CD4-positive, alpha-beta T cell treated with Interleukin-6 for 4 hours (primary cell): Measurements from ENCODE around the gene RIIAD1.
A peak's percentile ranks its signal among the peaks of the same experiment; 100 is the strongest.
"Not testable (repeated sequence)": the region's sequence is repeated elsewhere in the genome, so short reads cannot be mapped to it uniquely, and the experiment has no call there.

ENCODE experiments used
- DNase-seq: peaks from one replicate; pipeline ENCODE4 v3.0.0-alpha.2; 2020; ENCODE audit warnings: mixed read lengths

The RIIAD1 gene

DNA sequence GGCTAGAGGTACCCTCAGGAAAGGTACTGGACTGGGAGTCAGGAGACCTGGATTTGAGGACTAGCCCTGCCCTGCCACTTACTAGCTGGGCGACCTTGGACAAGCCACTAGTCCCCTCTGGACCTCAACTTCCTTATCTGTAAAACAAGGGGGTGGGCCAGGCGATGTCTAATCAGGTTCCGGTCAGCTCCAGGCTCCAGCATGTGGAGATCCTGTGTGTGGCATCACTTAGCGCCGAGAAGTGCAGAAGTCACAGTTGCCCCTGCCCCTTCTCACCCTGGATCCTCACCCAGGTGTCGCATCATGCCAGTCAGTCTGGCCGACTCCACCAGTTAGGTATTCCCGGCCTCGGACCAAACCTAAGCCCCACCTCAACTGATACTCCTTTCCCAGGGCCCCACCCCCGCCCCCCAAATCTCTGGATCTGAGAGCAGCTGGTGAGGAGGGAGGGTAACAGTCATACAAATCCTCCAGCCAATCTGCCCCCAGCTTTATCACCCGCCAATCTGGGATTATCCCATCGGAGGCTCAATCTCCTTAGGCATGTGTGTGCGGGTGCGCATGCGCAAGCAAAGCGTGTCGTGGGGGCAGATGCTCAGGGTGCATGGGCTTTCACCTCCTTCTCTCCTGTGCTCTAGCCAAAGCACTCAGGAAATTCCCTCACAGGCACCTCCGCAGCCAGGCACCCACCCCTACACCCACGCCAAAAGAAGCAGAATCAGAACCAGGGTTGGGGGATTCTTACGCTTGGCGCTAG lies 10.1 kb upstream of the RIIAD1 start:
- no peak for DNase-seq

GRCh38 chr1:151711951-151712350 lies 9.4 kb upstream of the RIIAD1 start:
- DNase-seq = no peak

DNA sequence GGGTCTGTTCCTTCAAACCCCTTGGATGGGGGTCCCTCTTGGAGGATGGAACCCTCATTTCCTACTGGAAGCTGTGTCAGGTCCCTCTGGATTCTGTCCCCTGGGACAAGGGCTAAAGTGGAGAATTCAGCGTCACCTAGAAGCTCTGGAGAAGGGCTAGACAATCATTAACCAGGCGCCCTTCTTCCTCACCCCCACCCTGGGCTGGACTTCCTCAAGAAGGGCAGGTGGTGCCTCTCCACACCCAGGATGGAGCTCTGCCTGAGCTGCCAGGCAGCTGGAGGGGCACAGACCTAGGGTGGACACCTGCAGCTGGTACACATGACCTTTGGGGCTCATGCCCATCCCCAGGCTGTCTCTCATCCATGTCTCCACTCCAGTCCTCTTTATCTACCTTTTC lies 8.3 kb upstream of the RIIAD1 start:
- no peak for DNase-seq

DNA sequence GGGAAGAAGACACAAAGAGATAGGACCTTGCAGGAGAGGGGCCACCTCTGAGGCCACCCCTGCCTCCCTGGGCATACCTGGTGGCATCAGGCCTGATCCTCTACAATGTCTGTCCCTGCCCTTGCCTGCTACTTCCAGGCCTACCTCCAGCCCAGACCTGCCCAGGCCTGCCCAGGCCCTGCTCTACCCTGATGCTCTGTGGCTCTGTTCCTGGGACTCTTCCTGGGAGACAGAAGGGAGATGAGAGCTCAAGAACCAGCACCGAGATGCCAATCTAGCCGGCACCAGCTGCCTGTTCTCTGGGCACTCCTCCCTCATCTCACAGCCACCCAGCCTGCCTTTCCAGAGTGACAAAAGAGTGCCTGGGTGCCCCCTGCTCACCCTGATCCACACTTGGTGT lies 7.4 kb upstream of the RIIAD1 start:
- DNase-seq = no peak

- DNase-seq = no peak
Measured at GRCh38 chr1:151714820-151715725, 6.2 kb upstream of the RIIAD1 start.

- DNase-seq = no peak
Measured at GRCh38 chr1:151715726-151716404, 5.5 kb upstream of the RIIAD1 start.

- no peak for DNase-seq
Measured at GRCh38 chr1:151716405-151716762, 4.9 kb upstream of the RIIAD1 start.

DNA sequence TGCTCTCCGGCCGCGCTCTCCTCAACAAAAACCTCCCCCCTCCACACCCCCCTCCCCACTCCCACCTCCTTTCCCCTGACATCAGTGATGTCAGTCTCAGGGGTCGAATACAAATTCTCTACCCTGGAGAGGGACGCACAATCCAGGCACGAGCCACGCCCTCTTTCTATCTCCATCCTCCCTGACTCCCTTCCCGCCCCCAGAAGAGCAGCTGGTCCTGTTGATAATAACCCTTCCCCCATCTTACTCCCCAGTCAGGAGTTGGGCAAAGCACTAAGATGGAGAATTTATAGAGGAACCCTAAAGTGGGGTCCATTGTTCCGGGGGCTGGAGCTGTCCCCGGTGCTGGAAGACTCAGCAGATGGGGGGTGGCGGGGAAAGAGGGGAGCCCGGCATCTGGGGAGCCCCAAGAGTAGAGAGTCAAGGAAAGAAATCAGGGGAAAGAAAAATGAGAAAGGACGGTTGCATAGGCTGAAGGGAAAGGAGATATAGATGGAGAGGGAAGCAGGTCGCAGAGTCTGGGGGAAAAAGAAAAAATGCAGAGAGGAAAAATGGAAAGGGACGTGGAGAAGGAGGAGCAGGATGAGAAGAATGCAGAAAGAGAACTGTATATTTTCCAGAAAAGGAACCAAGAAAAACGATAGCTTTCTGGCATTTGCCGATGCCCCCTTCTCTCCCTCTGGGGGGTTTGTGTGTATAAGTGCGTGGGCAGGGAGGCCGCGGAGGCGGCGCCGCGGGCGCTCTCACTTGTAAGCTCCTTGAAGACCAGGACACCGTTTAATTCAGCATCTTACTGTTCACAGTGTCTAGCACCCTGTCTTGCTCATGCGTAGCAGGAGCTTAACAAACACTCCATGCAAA lies 4.3 kb upstream of the RIIAD1 start, which contains the start of gene CELF3:
Gene CELF3, minus strand, starts transcription at position 33 of the 861 bp plus-strand sequence. CDS start 783 bp downstream, outside the sequence.
- peak; percentile 10 for DNase-seq

GRCh38 chr1:151718011-151718431 lies 3.3 kb upstream of the RIIAD1 start:
- DNase-seq = no peak

DNA sequence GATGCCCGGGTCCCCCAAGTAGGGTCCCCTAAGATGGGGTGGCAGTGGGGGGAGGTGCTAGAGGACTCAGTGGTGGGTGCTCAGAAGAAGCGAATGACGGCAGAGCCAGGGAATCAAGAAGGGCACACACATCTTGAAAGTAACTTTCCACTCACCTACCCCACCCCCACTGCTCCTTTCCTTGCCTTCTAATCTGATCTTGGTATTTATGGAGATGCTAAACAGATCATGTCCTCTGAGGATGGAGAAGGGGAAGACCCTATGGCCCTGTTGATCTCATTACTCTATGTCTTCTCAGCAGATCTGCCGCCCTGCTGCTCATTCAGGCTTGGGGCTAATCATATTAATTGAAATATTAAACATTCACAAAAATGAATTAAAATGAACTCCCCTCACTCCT lies 2.7 kb upstream of the RIIAD1 start:
- no peak for DNase-seq

DNA sequence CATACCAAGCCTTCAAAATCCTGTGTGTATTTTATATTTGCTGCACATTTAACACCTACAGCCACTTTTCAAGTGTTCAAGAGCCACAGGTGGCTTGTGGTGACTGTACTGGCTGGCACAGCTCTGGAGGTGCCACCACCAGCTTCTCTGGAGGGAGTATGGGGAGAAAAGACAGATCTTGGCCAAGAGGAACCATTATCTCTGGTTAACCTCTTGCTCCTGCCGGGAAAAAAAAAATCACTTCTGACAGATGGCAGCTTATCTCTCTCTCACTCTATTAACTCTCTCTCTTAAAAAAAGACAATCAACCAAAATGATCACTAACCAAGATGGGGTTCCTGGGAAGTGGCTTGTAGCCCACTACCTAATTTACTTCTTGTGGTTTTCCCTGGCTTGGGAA lies 1.2 kb upstream of the RIIAD1 start:
- no peak for DNase-seq

DNA sequence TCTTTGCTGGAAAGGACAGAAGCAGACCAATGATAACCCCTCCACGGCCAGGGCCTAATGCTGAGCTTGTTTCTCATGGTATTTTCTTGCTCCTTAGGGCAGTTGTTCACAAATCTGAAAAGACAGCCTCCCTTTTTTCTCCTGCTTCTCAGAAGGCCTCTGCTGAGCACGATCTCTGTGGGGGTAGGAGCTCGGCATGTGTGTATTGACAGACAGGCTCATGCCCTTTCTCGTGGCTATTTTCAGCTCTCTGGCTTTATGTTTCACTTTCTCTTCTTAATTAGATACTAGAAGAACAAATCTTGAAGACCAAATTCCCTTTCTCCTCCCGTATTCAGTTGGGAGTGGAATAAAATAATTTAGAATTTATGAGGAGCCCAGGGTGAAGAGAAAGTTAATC lies 768 bp upstream of the RIIAD1 start:
- peak; percentile 11 for DNase-seq

- no peak for DNase-seq
Measured at GRCh38 chr1:151721788-151722510, 627 bp downstream of the RIIAD1 start.

- no peak for DNase-seq
Measured at GRCh38 chr1:151723726-151724370, 2.5 kb downstream of the RIIAD1 start.

DNA sequence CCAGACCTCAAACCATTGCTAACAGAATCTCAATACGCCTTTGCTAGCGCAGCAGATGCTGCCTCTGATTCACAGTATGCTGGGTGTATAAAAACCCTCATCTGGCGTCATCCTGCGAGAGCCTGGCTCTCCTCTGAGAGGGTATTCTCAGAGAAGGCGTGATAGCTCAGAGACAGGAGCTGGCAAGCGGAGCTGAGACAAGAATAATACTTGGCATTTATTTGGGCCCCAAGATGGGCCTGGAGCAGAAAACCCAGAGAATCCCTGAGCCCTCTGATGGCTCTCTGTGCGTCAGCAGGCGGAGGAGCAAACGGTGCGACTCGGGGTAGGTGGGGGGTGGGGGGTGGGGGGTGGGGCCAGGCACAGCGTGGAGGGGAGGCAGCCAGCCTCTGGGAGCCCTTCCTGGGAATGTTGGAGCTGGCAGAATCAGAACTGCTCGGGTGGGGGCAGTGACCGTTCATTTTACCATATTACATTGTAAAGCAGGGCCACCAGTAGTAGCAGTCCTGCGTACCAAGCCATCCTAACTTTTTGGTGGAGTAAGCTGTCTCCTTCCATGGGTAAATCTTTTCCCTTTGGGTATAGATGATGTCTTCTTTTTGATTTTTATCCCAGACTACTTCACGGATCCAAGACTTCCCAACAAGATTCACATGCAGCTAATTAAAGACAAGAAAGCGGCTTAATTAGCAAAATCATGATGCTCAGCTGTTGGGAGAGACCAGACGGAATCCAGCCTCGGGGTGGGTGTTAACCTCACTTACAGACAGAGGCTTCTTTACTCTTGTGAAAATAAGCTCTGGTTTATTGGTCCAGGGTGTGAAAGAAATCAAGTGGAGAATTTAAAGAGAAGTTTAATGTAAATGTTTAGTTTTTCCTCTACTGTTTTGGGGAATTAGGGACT lies 7.1 kb downstream of the RIIAD1 start:
- no peak for DNase-seq

DNA sequence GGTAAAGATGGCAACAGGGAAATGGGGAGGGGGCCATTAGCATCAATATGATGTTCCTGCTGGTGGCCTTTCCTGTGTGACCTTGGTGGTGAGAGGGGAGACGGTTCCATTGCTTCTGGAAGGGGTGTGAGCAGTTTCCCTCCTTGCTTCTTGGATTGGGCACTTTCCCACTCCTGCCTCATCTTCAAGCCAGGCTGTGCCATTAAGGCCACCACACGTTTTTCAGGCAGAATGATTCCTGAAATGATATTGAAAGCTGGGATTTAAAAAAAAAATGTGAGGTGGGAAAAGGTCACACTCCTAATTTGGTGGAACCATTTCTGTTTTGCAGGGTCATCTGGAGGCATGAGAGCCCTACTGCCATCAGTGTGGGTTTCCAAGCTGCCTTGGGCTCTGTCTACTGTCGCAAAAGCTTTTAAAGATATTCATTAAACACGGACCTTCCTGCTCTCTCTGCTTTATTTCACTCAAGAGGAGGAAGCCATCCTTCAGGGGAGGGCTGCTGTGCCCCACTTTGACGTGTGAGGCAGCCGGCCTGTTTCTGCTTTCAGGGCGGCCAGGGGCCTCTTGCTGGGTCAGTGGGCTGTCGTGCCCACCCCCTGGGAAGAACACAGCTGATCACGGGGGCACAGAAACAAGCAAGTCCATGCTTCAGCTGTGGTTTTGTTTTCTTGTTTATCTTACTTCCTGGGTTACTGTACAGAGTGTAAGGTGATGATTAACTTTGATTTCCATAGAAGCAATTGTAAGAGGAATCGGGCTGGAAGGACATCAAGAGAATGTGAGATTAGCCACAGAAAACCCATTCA lies 8.0 kb downstream of the RIIAD1 start:
- no peak for DNase-seq

DNA sequence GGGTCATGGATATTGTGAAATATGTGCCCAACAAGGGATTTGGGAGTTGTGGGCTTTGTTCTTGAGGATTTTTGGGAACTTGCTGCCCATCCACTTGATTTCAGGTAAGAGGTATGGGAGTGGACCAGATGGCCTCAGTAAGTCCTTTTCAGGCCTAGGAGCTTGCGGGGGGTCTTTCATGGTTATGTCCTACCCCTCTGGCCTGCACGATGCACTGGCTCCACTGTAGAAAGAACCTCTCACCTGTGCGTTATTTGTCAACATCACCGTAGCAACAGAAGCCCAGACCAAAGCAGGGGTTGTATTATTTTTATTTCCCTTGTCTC lies 8.6 kb downstream of the RIIAD1 start:
- DNase-seq = no peak

- no peak for DNase-seq
Measured at GRCh38 chr1:151733126-151733525, 11.8 kb downstream of the RIIAD1 start.

DNA sequence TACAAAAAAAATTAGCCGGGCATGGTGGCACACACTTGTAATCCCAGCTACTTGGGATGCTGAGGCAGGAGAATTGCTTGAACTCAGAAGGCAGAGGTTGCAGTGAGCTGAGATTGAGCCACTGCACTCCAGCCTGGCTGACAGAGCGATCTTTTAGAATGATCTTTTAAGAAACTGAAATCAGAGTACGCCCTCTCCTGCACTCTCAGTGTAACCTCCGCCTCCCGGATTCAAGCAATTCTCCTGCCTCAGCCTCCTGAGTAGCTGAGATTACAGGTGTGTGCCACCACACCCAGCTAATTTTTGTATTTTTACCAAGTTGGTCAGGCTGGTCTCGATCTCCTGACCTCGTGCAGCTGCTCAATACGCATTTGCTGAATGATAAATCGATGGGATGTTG lies 12.7 kb downstream of the RIIAD1 start:
- not testable (repeated sequence) for DNase-seq
